HG03439 (cell line): ENCODE results near the gene WDFY4.

ENCODE experiments used
- ATAC-seq: cut with Tn5 transposase; IDR thresholded peaks from one replicate; pipeline ENCODE4 v1.9.1; 2021; ENCODE audit warnings: mild to moderate bottlenecking, moderate library complexity; ENCODE audit not compliant: unreplicated experiment

Gene WDFY4

GRCh38 chr10:48767373-48768143 is 82.9 kb downstream of the WDFY4 start:
- ATAC-seq, result no peak

DNA sequence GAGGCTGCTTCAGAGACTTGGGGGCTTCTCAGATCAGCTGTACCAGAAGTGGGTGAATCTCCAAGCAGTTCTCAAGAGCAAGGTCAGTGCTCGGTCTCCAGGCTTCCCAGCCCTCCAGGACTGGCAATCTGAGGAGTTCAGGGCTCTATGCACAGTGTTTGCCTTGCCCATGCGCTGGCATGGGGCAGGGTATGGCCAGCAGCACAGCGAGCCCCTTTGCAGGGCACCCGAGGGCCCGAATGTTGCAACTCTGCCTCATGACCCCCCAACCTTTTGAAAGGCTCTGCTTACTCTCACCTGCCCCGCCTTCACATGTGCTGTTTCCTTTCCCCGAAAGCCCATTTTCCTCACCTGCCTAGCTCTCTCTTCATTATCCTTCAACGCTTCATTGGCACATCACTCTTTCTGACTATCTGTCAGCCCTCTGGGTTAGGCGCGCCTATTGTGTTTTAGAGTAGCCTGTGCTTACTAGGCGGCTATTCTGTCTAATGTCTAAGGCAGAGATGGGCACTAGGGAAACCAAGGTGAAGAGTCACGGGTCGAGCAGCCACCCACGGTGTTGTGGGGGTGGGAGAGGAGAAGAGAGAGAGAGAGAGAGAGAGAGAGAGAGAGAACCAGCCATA is 83.6 kb downstream of the WDFY4 start:
- ATAC-seq, result no peak

DNA sequence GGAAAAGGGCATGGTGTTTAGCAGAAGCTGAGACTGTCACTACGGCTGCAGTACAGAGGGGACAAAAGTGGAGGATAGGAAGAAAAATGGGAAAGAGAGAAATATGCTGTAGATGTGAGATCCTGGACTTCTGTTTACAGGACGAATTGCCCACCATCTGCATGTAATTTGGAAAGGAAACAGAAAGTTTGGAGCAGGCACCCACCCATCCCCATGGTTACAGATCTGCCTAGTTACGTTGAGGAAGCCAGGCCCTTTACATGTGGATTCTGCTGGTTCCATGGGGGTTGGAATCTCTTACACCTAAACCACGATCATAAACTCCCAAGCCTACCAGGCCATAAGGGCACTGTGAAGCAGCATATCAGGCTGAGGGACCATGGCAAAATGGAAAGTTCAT is 84.3 kb downstream of the WDFY4 start:
- no peak for ATAC-seq

GRCh38 chr10:48769706-48770435 is 85.2 kb downstream of the WDFY4 start:
- ATAC-seq, result no peak

GRCh38 chr10:48770561-48771089 is 86.0 kb downstream of the WDFY4 start:
- ATAC-seq, result no peak

DNA sequence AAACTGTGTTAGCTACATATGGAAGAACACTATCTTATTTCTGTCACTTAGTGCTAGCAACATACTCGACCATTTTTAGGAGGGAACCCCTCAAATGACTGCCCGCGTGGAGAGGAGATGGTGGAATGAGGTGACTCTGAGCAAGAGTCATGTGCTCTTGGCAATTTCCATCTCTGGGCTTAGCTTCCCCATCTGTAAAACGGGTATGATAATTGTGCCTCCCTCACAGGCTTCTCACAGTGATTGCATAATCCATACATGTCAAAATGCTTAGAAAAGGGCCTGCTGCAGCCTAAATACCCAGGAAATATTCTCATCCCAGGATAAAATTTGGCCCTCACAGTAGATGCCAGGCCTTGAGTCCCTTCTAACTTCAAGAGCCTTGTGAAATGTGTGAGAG is 86.6 kb downstream of the WDFY4 start:
- ATAC-seq, result no peak

DNA sequence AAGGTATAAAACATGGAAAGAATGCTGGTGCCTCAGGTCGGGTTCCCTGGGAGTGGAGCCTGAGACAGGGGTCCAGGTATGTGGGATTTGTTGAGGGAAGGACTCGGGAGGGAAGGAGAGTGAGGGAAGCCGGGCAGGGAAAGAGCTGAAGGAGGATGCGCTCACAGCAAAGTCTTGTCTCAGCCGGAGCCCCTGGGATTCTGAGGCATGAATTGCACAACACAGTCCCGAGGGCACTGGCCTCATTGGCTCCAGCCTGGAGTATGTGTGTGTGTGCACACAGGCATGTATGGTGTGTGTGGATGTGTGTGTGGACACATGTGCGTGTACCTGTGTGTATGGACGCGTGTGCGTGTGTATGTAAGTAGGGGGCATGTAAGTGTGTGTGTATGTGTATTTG is 87.4 kb downstream of the WDFY4 start:
- ATAC-seq, result no peak

GRCh38 chr10:48773580-48773979 is 88.9 kb downstream of the WDFY4 start:
- ATAC-seq, result no peak

- ATAC-seq, result no peak
These were observed 89.9 kb downstream of the WDFY4 start for GRCh38 chr10:48774416-48775205.

DNA sequence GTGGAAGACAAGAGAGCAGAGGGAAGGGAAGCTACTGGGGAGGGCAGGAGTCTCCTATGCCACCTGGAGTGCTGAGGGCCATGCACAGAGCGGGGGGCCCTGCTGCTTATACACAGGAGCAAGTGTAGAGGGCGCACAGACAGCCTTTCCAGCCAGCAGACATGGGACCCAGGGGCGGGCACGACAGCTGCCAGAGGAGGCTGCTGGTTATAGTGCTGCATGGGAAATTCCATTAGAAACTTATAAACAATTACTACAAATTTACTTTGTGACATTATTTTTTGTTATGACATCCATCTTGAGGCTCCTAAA is 90.5 kb downstream of the WDFY4 start:
- ATAC-seq, result no peak

DNA sequence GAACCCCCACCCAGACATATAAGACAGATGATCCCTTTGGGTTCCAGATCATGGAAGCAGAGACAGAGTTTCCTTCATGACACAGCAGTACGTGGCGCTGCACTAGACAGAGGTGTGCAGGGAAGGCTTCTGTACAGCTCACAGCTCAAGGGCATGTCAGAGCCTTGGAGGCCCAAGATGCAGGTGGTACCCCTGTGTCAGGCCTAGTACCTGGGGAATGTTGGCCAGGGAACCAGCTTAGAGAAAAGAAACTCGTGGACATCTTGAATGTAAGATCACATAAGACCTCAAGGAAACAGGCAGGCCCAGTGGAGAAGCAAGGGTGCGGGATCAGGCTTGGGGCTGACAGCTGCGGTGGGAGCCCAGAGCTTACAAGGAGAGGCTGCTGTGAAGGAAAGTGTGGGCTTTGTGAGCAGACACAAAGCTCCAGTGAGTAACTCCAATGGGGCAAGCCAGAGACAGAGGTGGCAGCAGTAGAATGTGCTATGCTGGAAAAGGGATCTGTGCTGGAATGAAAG is 91.4 kb downstream of the WDFY4 start:
- no peak for ATAC-seq

- ATAC-seq, result no peak
These were observed 91.9 kb downstream of the WDFY4 start for GRCh38 chr10:48776528-48776927.

DNA sequence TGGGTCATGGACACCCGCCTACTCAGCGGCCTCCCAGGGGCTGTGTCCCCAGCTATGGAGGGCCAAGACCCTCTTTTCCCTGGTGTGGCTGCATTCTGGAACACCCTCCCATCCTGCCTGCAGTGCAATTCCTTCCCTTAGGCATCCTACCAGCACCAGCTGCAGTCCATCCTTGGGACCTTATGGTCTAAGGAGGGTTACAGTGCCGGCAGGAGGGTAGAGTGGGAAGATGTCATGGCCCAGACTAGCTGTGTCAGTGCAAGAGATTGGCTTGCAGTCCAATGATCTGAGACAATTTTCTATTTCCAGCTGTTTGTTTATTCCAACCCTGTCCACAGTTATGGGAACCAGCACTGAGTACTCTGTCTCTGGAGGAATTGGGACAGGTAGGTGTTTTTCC is 92.4 kb downstream of the WDFY4 start:
- no peak for ATAC-seq

DNA sequence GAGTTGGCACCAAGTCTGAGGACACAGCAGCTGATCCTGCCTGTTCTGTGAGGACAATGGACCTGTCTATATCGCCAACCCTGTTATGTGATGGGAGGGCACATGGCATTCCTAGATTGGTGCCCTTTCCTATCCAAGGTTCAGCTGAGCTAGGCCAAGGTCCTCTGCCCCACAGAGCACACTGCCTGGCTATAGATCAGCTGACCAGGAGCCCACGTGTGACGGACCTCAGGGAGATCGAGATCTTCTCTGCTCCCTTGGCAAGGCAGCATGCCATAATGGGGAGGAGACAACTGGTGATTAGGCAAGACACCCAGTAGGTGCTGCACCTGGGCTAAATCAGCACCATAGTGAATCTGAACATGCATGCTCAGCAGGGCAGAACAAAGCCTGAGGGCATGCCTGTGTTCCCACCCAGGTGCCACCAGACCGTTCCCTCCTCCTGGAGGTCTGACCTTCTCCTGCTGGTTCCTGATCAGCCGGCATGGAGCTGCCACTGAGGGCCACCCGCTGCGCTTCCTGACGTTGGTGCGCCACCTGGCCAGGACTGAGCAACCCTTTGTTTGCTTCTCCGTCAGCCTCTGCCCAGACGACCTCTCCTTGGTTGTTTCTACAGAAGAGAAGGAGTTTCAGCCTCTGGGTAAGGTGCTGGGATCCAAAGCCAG is 93.7 kb downstream of the WDFY4 start:
- no peak for ATAC-seq

GRCh38 chr10:48779077-48779476 is 94.4 kb downstream of the WDFY4 start:
- no peak for ATAC-seq

GRCh38 chr10:48779546-48780152 is 95.0 kb downstream of the WDFY4 start:
- no peak for ATAC-seq

- no peak for ATAC-seq
These were observed 95.7 kb downstream of the WDFY4 start for GRCh38 chr10:48780341-48780740.

GRCh38 chr10:48782386-48782785 is 97.7 kb downstream of the WDFY4 start:
- ATAC-seq, result no peak

DNA sequence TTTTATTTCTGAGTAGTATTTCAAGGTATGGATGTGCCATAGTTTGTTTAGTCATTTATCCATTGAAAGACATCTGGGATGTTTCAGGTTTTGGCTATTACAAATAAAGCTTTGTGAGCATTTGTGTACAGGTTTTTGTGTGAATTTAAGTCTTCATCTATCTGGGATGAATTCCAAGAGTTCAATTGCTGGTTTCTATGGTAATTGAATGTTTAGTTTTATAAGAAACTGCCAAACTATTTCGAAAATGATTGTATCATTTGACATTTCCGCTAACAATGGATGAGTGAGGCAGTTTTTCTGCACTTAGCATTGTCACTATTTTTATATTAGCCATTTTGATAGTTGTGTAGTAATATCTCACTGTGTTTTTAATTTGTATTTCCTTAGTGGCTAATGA is 99.4 kb downstream of the WDFY4 start:
- ATAC-seq, result no peak

DNA sequence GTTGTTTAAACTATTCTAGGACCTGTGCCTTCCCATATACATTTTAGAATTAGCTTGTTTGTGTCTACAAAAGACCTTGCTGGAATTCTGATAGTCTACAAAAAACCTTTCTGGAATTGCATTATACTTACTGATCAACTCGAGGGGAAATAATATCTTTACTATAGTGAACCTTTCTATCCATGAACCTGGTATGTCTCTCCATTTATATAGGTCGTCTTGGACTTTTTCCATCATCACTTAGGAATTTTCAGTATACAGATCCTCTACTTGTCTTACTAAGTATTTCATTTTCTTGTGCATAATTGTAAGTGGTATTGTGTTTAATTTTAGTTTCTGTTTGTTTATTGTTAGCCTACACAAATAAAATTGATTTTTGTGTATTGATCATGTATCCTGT is 101.1 kb downstream of the WDFY4 start:
- ATAC-seq, result no peak
